HEK293T (cell line): Measurements from ENCODE around the gene ZFHX2.

Experiments used
- CTCF ChIA-PET: fragments of 350-600 bp; formaldehyde crosslinking; extraction: SDS; loops from one replicate; lab custom pipeline; 2021; ENCODE audit warnings: antibody characterized with exemption, inconsistent platforms; lab: Yijun Ruan, JAX
- POLR2A ChIA-PET: fragments of 350-600 bp; formaldehyde crosslinking; extraction: SDS; loops from one replicate; lab custom pipeline; 2020; ENCODE audit warnings: antibody characterized with exemption, inconsistent platforms; lab: Yijun Ruan, JAX
- DNase-seq: peaks from one replicate; pipeline ENCODE4 v3.0.0; 2012; ENCODE audit warnings: mixed read lengths; ENCODE audit errors: extremely low spot score
- ARNT ChIP-seq: fragments of 450-650 bp; IDR thresholded peaks from 2 replicates; pipeline ENCODE4 v1.6.1; 2017; ENCODE audit warnings: mild to moderate bottlenecking
- BHLHE40 ChIP-seq: fragments of 450-650 bp; IDR thresholded peaks from 2 replicates; pipeline ENCODE4 v1.6.1; 2016; ENCODE audit warnings: mild to moderate bottlenecking, moderate library complexity, borderline replicate concordance
- CTBP1 ChIP-seq: fragments of 450-650 bp; IDR thresholded peaks from 2 replicates; pipeline ENCODE4 v1.6.1; 2016; ENCODE audit warnings: borderline replicate concordance
- ELF4 ChIP-seq: fragments of 450-650 bp; IDR thresholded peaks from 2 replicates; pipeline ENCODE4 v1.6.1; 2017; ENCODE audit warnings: antibody characterized with exemption
- FOXA1 ChIP-seq: fragments of 450-650 bp; IDR thresholded peaks from 2 replicates; pipeline ENCODE4 v1.6.1; 2016; ENCODE audit warnings: mild to moderate bottlenecking
- FOXK2 ChIP-seq: fragments of 450-650 bp; IDR thresholded peaks from 2 replicates; pipeline ENCODE4 v1.6.1; 2016; ENCODE audit warnings: mild to moderate bottlenecking
- FOXM1 ChIP-seq: fragments of 450-650 bp; IDR thresholded peaks from 2 replicates; pipeline ENCODE4 v1.6.1; 2017; ENCODE audit warnings: mild to moderate bottlenecking, borderline replicate concordance
- HDGF ChIP-seq: fragments of 450-650 bp; IDR thresholded peaks from 2 replicates; pipeline ENCODE4 v1.6.1; 2017; ENCODE audit warnings: antibody characterized with exemption, borderline replicate concordance
- L3MBTL2 ChIP-seq: fragments of 450-650 bp; conservative IDR thresholded peaks from 2 replicates; pipeline ENCODE4 v1.6.1; 2016; ENCODE audit warnings: mild to moderate bottlenecking
- LEF1 ChIP-seq: fragments of 450-650 bp; IDR thresholded peaks from 2 replicates; pipeline ENCODE4 v1.6.1; 2017; ENCODE audit warnings: mild to moderate bottlenecking, borderline replicate concordance
- NFRKB ChIP-seq: fragments of 450-650 bp; IDR thresholded peaks from 2 replicates; pipeline ENCODE4 v1.6.1; 2016; ENCODE audit warnings: mild to moderate bottlenecking, moderate library complexity
- SP1 ChIP-seq: fragments of 450-650 bp; IDR thresholded peaks from 2 replicates; pipeline ENCODE4 v1.6.1; 2017
- SUZ12 ChIP-seq: fragments of 450-650 bp; IDR thresholded peaks from 2 replicates; pipeline ENCODE4 v1.6.1; 2016; ENCODE audit warnings: mild to moderate bottlenecking
- TARDBP ChIP-seq: fragments of 450-650 bp; IDR thresholded peaks from 2 replicates; pipeline ENCODE4 v1.6.1; 2016
- ZNF384 ChIP-seq: fragments of 450-650 bp; IDR thresholded peaks from 2 replicates; pipeline ENCODE4 v1.6.1; 2016
- TF ChIP-seq, protein P1 (sequence below): fragments of 450-650 bp; IDR thresholded peaks from 2 replicates; pipeline ENCODE4 v1.6.1; 2016

Gene ZFHX2

GRCh38 chr14:23529016-23529415, 22.5 kb downstream of the ZFHX2 start:
- DNase-seq, result no peak
- TF ChIP-seq FOXA1 (no peak), NFRKB (no peak), SUZ12 (no peak), FOXM1 (no peak), FOXK2 (no peak), LEF1 (no peak), CTBP1 (no peak), ZNF384 (no peak), SP1 (no peak), BHLHE40 (no peak), ARNT (no peak), HDGF (no peak), L3MBTL2 (no peak), ELF4 (no peak), TARDBP (no peak)
- TF ChIP-seq, protein P1, sequence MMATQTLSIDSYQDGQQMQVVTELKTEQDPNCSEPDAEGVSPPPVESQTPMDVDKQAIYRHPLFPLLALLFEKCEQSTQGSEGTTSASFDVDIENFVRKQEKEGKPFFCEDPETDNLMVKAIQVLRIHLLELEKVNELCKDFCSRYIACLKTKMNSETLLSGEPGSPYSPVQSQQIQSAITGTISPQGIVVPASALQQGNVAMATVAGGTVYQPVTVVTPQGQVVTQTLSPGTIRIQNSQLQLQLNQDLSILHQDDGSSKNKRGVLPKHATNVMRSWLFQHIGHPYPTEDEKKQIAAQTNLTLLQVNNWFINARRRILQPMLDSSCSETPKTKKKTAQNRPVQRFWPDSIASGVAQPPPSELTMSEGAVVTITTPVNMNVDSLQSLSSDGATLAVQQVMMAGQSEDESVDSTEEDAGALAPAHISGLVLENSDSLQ, result no peak
- ChIA-PET CTCF (interaction anchor here (1.0 kb wide), 1 partner anchor 9 kb away, joined by 6 read pairs; no protein-coding TSS in a partner anchor), POLR2A (interaction anchor here (2.3 kb wide), 1 partner anchor 27 kb away, joined by 10 read pairs; the partner anchor contains the start of gene THTPA)

DNA sequence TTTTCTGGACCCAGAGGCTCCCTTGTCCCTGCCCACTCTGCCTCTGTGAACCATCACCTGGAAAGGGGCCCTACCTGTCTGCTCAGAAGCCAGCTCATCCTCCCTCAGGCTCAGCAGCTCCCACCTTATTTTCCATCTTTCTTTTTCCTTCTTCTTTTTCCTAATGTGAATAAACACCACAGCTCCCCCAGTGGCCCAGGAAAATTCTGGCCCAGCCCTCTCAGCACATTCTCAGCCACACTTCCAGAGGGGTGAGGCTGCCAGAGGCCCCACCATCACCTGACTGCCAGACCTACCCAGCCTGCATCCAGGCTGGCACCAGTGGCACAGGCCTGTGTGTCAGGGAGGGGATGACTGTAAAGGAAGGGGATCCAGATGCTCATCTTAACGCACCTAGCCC, 23.0 kb downstream of the ZFHX2 start:
- CTCF ChIA-PET, result interaction anchor here (1.0 kb wide), 1 partner anchor 10 kb away, joined by 6 read pairs; no protein-coding TSS in a partner anchor
- no peak for DNase-seq
- POLR2A ChIA-PET, result interaction anchor here (2.3 kb wide), 1 partner anchor 28 kb away, joined by 10 read pairs; the partner anchor contains the start of gene THTPA
- TF ChIP-seq ARNT (no peak), ZNF384 (no peak), CTBP1 (no peak), ELF4 (no peak), HDGF (no peak), FOXK2 (no peak), SP1 (no peak), TARDBP (no peak), FOXM1 (no peak), FOXA1 (no peak), NFRKB (no peak), L3MBTL2 (no peak), LEF1 (no peak), SUZ12 (no peak), BHLHE40 (no peak)
- TF ChIP-seq, protein P1, result no peak

- ChIA-PET CTCF (interaction anchor here (0.5 to 0.7 kb wide), 2 partner anchors 47 to 50 kb away, joined by 3 to 5 read pairs; no protein-coding TSS in a partner anchor), POLR2A (interaction anchor here (2.8 kb wide), 1 partner anchor 30 kb away, joined by 9 read pairs; the partner anchor contains the start of gene THTPA)
- no peak for DNase-seq
- TF ChIP-seq L3MBTL2, result no peak
Observed at GRCh38 chr14:23525611-23526010, 26.0 kb downstream of the ZFHX2 start.

GRCh38 chr14:23524954-23525353, 26.6 kb downstream of the ZFHX2 start:
- DNase-seq, result no peak
- CTCF ChIA-PET, result interaction anchor here (0.7 kb wide), 1 partner anchor 50 kb away, joined by 3 read pairs; no protein-coding TSS in a partner anchor
- POLR2A ChIA-PET, result interaction anchor here (2.8 kb wide), 1 partner anchor 31 kb away, joined by 9 read pairs; the partner anchor contains the start of gene THTPA
- no peak for TF ChIP-seq SP1
- no peak for TF ChIP-seq ELF4
- TF ChIP-seq FOXM1, result no peak
- no peak for TF ChIP-seq LEF1
- TF ChIP-seq, protein P1, result no peak
- no peak for TF ChIP-seq ZNF384
- TF ChIP-seq HDGF, result no peak
- TF ChIP-seq SUZ12, result no peak
- no peak for TF ChIP-seq L3MBTL2
- no peak for TF ChIP-seq FOXK2
- no peak for TF ChIP-seq ARNT
- no peak for TF ChIP-seq TARDBP
- no peak for TF ChIP-seq FOXA1
- TF ChIP-seq CTBP1, result no peak
- TF ChIP-seq NFRKB, result no peak
- no peak for TF ChIP-seq BHLHE40

DNA sequence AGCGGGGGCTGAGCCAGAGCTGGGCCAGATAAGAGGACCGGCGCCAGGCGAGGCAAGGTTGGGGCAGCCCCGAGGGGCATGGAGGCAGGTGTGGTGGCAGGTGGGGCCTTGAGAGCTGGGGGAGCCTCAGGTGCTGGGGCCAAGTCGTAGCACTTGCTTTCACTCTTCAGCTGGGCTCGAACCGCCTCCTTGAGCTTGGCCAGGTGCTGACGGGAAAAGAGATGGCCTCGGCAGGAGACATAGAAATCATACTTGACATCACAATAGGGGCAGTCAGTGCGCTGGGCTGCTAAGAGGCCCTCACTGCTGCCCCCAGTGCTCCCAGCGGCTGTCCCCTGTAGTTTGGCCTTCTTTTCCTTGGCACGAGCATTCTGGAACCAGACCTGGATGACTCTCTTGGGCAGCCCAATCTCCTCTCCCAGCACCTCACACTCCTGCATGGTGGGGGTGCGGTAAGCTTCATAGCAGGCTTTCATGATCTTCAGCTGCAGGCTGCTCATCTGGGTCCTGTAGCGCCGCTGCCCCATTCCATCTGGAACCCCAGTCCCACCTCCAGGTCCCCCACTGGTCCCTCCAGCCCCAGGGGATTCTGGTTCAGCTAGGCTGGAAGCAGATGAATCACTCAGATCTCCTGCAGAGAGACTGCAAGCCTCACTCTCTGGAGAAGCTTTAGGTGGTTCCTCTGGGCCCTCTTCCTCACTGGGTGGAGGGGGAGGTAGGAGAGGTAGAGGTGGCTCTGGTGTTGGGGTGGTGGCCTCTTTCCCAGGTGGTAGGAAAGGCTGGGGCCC, 28.1 kb downstream of the ZFHX2 start:
- DNase-seq, result no peak
- TF ChIP-seq ZNF384 (no peak), HDGF (no peak), SP1 (no peak), FOXK2 (no peak), ARNT (no peak), NFRKB (no peak), CTBP1 (no peak), ELF4 (no peak), FOXA1 (no peak), L3MBTL2 (no peak)
- TF ChIP-seq, protein P1, result no peak
- ChIA-PET POLR2A (interaction anchor here (0.7 to 2.8 kb wide), 2 partner anchors 29 to 32 kb away, joined by 3 to 9 read pairs; partner anchors contain the start of gene THTPA), CTCF (interaction anchor here (1.1 kb wide), 1 partner anchor 36 kb away, joined by 3 read pairs; no protein-coding TSS in a partner anchor)
